Fibroblast of mammary gland (primary cell): ENCODE measurements around the gene PLEKHG5.

ENCODE experiments used
- DNase-seq: peaks from one replicate; pipeline ENCODE4 v3.0.0-alpha.2; 2010; ENCODE audit warnings: low read depth
- H3K4me3 ChIP-seq: 2 replicates; pipeline ENCODE4 v1.5.1; 2011; ENCODE audit warnings: low read depth, mild to moderate bottlenecking, low read length, moderate library complexity; ENCODE audit not compliant: control insufficient read depth
- CTCF ChIP-seq: conservative IDR thresholded peaks from 2 replicates; pipeline ENCODE4 v1.5.1; 2011; ENCODE audit warnings: low read depth, low read length, inconsistent platforms; ENCODE audit not compliant: control insufficient read depth, insufficient read depth

PLEKHG5 gene

GRCh38 chr1:6467744-6468688 is 23.5 kb downstream of the PLEKHG5 start:
- DNase-seq, result no peak
- no peak for TF ChIP-seq CTCF
- H3K4me3 ChIP-seq, result no peak overlapping the region

- DNase-seq, result no peak
- no peak for TF ChIP-seq CTCF
- H3K4me3 ChIP-seq, result no peak overlapping the region
Measured at GRCh38 chr1:6467224-6467623, 24.2 kb downstream of the PLEKHG5 start.

- H3K4me3 ChIP-seq, result no peak overlapping the region
- TF ChIP-seq CTCF, result no peak
- no peak for DNase-seq
Measured at GRCh38 chr1:6466751-6467150, 24.7 kb downstream of the PLEKHG5 start.

GRCh38 chr1:6466023-6466422 is 25.4 kb downstream of the PLEKHG5 start, which contains the start of gene TNFRSF25:
Gene TNFRSF25, minus strand, starts transcription at chr1:6466173. Its CDS starts 66 bp downstream, at chr1:6466107.
- no peak for DNase-seq
- no peak within 1 kb of the TSS for H3K4me3 ChIP-seq
- TF ChIP-seq CTCF, result no peak

- no peak for DNase-seq
- H3K4me3 ChIP-seq, result no peak overlapping the region
- TF ChIP-seq CTCF, result no peak
Measured at GRCh38 chr1:6465461-6466005, 25.9 kb downstream of the PLEKHG5 start.

GRCh38 chr1:6464915-6465314 is 26.6 kb downstream of the PLEKHG5 start:
- no peak for DNase-seq
- no peak overlapping the region for H3K4me3 ChIP-seq
- no peak for TF ChIP-seq CTCF

- no peak for DNase-seq
- no peak overlapping the region for H3K4me3 ChIP-seq
- no peak for TF ChIP-seq CTCF
Measured at GRCh38 chr1:6464514-6464836, 27.0 kb downstream of the PLEKHG5 start.
